Measurements from ENCODE around the gene IAH1.

DNA sequence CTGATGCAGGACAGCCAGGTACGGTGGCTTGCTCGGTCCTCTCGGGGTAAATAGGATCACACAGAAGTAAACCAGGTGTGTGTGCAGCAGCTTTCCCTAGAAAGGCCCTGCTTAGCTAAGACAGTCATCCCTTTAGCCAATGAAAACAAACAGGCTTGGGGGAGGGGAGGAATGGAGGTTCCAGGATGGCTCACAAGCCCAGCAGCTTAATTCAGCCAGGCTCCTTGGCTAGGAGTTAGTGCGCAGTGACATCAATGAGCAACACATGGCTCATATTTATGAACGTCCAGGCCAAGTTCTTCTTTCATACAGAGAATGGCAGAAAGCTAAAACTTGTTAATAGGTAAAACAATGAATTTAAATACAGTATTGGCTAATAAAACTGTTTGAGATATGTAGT is 10.2 kb downstream of the IAH1 start:
- TF ChIP-seq, protein P1, sequence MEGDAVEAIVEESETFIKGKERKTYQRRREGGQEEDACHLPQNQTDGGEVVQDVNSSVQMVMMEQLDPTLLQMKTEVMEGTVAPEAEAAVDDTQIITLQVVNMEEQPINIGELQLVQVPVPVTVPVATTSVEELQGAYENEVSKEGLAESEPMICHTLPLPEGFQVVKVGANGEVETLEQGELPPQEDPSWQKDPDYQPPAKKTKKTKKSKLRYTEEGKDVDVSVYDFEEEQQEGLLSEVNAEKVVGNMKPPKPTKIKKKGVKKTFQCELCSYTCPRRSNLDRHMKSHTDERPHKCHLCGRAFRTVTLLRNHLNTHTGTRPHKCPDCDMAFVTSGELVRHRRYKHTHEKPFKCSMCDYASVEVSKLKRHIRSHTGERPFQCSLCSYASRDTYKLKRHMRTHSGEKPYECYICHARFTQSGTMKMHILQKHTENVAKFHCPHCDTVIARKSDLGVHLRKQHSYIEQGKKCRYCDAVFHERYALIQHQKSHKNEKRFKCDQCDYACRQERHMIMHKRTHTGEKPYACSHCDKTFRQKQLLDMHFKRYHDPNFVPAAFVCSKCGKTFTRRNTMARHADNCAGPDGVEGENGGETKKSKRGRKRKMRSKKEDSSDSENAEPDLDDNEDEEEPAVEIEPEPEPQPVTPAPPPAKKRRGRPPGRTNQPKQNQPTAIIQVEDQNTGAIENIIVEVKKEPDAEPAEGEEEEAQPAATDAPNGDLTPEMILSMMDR (IDR thresholded peaks at IDR 0.05; ENCODE audit: extremely low read depth in 1 of 2, insufficient read depth in 1 of 2, low read depth in 1 of 2, low read length in 2 of 2) = no peak
- TF ChIP-seq, protein P2, sequence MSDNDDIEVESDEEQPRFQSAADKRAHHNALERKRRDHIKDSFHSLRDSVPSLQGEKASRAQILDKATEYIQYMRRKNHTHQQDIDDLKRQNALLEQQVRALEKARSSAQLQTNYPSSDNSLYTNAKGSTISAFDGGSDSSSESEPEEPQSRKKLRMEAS (IDR thresholded peaks at IDR 0.05; ENCODE audit: insufficient read depth, insufficient read length) = no peak
- TF ChIP-seq POLR2AphosphoS5 (IDR thresholded peaks at IDR 0.05; ENCODE audit: insufficient read depth, low read depth, low read length) = no peak

All from endothelial cell of umbilical vein (primary cell).